ENCODE results near the gene AGBL1.

- TF ChIP-seq CTCF (IDR thresholded peaks at IDR 0.05): no peak
- no peak for TF ChIP-seq POLR2A (IDR thresholded peaks at IDR 0.05)
Measured at GRCh38 chr15:86714241-86714640, 634.6 kb downstream of the AGBL1 start.

Measured in right lobe of liver (tissue), 4 donors.